Measurements from ENCODE around the gene ATF7.

- TF ChIP-seq CTCF (conservative IDR thresholded peaks at IDR 0.05 in 1 of 2, IDR thresholded peaks at IDR 0.05 in 1 of 2; ENCODE audit: low read depth in 1 of 2, low read length in 2 of 2) (no peak), EZH2 (IDR thresholded peaks at IDR 0.05; ENCODE audit: low read length, missing control alignments) (no peak)
These were observed 123.9 kb downstream of the ATF7 start for GRCh38 chr12:53502331-53502730.
